Activated CD4-positive, alpha-beta T cell treated with anti-CD3 and anti-CD28 coated beads, Interleukin-2, amount 50 U/mL, for 48 hours (primary cell): ENCODE measurements around the gene SNX7.

Source experiments
- DNase-seq, 2 experiments: peaks; one replicate each; pipeline ENCODE4 v3.0.0-alpha.2; 2020

Gene SNX7, protein sequence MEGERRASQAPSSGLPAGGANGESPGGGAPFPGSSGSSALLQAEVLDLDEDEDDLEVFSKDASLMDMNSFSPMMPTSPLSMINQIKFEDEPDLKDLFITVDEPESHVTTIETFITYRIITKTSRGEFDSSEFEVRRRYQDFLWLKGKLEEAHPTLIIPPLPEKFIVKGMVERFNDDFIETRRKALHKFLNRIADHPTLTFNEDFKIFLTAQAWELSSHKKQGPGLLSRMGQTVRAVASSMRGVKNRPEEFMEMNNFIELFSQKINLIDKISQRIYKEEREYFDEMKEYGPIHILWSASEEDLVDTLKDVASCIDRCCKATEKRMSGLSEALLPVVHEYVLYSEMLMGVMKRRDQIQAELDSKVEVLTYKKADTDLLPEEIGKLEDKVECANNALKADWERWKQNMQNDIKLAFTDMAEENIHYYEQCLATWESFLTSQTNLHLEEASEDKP

DNA sequence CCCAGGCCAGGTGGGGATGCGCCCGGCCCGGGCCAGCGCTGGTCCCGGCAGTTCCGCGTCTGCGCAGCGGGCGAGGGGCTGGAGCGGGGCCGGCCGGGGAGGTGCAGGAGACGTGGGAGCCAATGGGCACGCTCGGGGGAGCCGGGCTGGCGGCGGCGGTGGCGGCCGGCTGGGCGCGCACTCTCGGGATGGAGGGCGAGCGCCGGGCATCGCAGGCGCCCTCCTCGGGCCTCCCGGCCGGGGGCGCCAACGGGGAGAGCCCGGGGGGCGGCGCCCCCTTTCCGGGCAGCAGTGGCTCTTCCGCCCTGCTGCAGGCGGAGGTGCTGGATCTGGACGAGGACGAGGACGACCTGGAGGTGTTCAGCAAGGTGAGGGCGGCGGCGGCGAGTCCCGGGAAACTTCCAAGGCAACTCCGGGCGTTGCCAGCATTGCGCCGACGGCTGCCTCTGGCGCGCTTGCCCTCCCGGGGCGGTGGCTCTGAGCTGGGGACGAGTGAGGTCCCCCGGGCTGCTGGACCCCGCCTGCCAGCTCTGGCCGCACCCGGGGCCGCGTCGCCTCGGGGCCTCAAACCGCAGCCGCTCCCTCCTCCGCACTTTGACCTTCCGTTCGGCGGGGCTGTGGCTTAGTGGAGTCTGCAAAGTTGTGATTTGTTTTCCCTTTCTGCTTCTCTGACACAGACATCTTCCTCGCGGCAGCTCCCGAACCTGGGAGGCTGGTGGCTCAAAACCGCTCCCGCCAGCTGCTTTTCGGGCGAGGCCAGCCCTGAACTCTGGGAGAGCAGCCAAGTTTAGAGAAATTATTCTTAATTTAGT, at the start of gene SNX7:
TSS of gene SNX7 (plus strand) at position 178 of the 812 bp plus-strand sequence. CDS start at position 189, 11 bp downstream.
- peak; percentile 15 to 20 for DNase-seq

DNA sequence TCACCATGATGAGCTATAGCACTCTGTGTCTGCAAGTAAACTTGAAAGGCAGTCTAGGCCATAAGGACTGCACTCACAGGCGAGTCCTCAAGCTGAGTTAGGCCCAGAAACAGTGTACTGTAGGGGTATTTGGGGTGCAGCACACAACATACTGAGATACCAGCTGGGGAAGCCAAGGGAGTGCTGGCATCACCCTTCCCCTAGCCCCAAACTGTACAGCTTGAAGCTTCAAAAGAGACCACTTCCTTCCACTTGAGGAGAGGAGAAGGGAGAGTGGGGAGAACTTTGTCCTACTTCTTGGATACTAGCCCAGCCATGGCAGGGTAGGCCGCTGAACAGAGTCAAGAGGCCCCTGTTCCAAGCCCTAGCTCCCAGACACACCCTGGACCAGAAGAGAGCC, 24.2 kb upstream of the SNX7 start:
- no peak for DNase-seq

DNA sequence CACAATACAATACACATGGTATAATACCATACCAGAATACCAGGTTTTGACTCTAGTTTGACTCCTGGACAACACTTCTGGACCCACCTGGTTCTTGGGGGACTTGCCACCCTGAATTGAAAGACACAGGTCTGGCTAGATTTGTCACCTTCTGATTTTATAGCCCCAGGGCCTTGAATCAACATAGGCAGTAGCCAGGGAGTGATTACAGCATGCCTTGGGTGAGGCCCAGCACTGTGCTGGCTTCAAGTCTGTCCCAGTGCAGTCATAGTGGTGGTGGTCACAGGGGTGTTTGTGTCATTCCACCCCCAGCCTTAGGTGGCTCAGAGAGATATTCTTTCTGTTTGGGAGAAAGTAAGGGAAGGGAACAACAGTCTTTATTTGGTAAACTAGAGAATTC, 23.3 kb upstream of the SNX7 start:
- DNase-seq = no peak

DNA sequence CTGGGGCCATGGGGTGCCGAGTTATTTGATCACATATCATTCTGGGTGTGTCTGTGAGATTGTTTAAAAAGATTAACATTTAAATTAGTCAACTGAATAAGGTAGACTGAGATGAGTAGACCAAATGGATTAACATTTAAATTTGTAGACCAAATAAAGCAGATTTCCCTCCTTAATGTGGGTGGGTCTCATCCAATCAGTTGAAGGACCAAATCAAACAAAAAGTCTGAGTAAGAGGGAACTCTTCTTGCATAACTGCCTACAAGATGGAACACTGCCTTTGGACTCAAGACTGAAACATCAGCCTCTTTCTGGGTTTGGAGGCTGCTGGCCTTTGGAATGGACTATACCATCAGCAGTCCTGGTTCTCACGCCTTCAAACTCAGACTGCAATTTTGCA, 17.0 kb upstream of the SNX7 start:
- DNase-seq = no peak

DNA sequence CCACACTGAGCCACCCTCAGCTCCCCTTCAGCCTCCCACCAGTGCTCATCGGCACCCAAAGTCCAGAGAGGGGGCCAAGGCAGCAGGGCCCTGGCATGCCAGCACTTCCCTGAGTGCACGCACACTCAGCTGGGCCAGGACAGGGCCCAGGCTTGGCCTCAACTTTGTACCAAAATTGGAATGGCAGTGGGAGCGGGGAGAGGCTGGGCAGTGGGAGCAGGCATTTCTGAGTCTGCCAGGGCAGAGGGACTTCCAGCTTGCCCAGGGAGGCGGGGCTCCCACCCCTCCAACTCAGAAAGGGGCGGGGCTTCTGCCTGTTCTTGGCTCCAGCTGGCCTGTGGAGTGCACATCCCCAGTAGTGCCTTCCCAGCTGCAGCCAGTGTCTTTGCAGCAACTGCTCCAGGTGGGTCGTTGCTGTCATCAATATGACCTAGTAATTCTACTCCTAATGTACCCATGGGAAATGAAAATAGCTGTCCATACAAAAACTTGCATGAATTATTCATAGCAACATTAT, 10.3 kb upstream of the SNX7 start:
- DNase-seq = no peak

DNA sequence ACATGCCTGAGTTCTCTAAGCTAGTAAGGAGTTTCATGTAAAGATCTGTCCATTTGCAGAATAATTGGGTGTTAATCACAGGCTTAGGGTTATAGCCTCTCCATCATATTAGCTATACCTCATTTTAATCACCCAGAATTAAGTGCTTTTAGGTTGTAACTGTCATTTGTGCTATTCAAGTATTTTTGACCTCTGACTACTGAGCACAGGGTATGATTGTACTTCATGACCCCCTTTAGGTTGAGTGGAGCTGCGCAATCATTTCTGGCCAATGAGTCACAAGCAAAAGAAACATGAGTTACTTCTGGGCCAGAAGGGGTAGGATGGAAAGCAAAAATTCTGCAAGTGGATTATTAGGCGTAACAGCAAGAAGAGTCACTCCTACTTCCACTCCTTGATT, 8.4 kb upstream of the SNX7 start:
- DNase-seq = no peak

DNA sequence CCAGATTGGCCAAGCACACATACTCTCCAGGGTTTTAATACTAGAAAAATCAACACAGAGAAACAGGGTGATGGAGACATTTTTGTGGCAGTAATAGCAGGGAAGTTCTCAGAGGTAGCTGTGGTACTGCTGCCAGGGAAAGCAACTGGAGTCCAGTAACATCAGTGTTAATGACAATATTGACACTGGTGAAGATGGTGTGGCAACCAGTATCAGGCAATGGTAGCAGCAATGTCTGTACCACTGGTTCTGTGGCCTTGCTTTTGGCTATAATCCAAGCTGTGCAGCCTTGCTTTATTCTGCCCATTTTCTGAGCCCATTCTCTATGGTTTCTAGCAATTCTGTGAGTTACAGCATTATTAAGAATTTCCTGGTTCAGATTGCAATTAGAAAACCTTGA, 1.6 kb upstream of the SNX7 start:
- no peak for DNase-seq

DNA sequence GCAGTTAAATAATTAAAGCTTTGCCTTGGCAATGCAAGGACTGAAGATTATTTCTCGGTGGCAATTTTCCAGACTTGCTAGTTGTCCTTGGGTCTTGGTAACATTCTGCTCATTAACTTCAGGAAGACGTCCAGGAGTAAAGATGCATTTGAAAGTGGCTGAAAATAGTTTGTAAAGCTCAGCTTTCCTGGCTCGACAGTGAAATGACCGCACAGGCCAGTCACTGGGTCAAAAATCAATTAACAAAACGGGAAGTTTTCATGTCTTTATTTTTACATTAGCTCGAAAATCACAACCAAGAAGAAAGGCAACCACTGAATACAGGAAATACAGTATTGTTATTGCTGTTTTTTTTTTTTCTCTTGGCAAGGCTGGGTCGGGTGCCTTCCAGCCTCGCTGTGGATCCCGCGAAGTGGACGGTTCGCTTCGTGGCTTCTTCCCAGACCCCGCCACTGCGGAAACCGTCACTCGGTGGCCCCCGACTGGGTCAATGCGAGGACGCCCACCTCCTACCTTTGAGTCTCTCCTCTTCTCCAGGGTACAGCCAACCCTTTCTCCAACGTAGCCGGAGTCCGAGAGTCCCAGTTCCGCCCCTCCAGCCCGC, 479 bp upstream of the SNX7 start:
- DNase-seq = no peak

DNA sequence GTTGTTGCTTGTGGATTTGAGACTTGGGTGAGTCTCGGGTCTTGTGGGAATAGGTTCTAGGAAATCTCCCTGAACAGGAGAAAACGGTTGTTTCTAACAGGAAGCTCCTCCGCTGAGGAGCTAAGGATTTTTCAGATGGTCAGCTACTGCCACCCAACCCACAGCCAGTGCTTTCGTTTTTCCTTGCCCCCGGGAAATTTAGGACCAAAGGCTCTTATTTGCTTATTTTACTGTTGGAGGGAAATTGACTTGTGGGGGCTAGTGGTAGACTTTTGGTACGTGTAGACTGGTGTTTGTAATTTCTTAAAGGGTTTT, 792 bp downstream of the SNX7 start:
- no peak for DNase-seq

DNA sequence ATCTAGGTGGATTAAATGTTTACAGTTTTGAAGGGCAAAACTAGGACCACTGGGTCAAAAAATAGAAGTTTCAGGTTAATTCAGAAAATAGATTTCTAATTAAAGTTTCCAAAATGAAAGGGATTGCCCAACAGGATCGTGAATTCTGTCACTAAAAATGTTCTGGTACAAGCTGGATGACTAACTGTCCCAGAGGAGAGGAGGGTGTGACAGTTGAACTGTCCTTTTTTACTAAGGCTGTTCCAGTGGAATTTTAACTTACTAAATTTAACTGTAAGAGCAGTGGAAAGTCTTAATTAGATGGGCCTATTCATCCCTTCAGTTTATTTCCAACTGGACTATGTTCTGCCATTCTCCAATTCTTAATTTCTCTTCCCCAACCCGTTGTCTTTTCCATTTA, 7.2 kb downstream of the SNX7 start:
- DNase-seq = no peak

DNA sequence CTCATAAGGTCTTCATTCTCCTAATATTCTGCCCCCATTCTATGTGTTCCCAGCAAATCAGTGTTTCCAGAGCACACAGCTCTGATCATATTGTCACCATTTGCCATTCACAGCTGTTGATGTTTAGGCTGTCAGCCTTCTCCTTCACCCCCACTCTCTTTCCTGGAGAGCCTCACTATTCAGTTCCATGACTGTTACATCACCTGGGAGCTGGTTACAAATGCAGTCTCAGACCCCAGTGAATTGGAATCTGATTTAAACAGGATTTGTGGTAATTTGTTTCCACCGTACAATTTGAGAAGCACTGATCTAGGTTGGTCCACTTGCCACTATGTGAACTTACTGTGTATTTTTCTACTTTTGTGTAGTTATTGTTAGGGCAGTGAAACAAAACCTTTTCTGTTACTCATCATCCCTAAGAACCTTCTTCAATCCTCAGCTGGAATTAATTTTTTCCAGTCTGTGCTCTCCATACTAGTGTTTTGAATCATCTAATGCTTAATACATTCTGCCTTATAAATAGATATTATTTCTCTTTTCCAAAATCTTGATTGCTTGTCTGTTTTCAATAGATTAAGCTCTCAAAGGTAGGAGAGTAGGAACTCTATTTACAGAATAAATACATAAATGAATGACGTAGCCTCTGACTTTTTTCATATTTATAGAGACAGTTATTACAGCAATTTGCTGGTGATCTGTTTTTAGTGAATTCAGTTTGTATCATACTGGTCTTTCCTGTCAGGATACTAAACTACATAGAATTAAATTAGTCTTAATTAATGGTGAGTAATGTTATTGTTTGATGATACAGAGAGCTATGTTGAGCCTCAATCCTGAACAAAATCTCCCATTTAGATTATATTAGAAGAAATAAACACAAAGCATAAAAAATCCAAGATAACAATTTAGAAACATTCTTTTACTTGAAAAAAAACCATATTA, 8.1 kb downstream of the SNX7 start:
- no peak for DNase-seq

DNA sequence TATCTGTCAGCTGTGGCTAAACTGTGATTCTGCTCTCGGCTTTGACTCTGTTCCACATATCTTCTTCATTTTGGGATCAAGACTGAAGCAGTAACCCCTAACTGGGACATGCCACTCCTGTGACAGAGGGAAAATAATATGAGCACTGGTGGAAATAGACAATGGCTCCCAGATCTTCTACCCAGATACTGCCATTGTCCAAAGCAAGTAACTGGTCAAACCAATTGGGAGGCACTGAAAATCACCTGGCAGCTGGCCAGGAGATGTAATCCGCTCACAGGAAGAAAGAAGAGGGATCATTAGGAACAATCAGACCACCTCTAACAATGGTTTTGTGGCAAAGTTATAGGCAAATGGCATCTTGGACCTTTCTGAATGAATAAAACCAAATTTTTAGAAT, 10.7 kb downstream of the SNX7 start:
- DNase-seq = no peak

DNA sequence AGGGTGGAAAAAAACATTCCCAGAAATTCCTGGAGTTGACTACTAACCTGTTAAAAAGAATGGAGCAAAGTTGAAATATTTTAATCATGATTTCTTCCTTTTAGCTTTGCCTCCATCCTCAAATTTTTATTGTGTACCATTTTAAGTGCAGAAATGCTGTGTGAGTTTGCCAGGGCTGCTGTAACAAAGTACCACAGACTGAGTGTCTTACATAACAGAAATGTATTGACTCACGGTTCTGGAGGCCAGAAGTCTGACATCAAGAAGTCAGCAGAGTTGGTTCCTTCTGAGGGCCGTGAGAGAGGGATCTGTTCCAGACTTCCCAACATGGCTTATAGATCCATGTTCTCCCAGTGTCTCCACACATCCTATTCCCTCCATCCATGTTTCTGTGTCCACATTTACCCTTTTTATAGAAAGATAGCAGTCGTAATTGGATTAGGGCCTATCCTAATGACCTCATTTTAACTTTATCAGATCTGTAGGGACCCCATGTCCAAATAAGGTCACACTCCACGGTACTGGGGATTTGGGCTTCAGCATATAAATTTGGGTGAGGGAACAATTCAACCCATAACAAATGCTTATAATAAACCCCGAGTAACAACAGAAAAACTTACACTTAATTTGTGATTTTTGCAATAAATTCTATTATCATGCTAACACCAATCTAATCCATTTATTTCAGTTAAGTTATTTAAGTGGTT, 12.7 kb downstream of the SNX7 start:
- DNase-seq = no peak

DNA sequence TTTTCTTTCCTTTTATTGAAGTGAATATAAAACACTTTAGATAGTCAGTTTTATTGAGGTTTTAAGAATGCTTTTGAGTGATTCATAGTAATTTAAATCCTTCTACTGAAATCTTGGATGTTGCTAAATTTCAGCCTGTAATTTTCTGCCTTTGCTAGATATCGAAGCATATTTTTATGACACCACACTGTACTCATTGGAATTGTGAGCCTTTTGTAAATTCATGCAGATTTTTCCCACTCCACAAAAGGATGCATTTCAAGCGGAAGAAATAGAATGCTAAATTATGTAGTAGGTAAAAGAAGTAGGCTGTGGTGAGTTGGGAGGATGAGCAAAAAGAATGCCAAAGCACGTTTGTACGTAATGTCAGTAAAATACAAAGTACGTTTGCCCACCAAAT, 13.8 kb downstream of the SNX7 start:
- DNase-seq = no peak

DNA sequence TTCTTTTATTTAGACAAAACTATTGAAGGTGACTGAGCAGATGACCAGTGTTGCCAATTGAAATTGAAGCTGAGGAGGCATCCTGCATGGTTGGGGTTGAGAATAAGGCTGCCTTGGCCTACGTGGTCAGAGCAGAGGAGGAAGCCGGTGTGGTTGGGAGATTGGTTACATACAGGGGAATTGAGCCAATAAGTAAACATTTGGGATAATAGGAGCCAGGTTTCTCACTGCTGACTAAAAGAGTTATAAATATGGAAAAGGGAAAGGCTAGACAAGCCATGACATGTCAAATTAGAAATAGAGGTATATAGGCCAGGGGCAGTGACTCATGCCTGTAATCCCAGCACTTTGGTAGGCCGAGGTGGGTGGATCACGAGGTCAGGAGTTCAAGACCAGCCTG, 15.8 kb downstream of the SNX7 start:
- no peak for DNase-seq

DNA sequence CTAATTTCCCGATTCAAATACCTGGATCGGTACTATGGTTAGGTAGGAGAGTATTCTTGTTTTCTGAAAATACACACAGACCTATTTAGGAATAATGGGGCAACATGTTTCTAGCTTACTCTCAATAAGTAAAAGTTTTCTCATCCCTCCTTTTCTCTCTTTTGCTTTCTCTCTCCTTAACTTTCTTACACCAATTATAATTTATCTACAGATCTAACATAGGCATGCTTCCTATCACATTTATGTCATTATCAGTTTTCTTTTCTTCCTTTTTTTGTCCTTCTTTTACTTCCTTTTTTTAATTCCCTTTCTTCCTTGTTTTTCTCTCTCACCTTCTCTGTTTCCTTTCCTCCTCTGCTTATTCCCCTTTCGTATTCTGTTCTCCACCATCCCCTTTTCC, 20.3 kb downstream of the SNX7 start:
- no peak for DNase-seq

DNA sequence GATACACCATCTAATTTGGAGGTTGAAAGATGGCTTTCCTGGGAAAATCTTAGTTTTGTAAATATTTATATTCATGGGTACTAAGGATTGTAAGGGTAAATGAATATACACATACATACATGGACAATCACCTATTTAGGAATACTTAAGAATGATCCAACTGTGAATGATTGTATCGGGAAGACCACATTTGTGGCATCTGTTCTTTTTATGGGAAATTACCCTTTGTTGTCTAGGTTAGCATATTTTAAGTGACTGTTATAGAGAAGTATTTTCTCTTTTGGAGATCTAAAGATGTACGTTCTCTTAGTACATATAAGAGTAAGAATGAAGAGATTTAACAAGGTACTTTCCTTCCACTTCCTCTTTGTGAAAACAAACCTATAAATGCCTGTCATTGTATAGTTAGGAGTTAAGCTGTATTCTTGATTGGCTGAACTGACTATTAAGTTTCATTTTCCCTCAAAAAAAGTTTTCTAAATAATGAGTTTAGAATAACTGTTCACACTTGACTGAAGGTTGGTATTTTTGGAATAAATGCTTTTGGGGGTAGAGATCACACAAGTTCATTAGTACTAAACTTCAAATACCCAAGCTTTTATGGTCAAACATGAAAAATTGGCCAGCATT, 26.7 kb downstream of the SNX7 start:
- no peak for DNase-seq

DNA sequence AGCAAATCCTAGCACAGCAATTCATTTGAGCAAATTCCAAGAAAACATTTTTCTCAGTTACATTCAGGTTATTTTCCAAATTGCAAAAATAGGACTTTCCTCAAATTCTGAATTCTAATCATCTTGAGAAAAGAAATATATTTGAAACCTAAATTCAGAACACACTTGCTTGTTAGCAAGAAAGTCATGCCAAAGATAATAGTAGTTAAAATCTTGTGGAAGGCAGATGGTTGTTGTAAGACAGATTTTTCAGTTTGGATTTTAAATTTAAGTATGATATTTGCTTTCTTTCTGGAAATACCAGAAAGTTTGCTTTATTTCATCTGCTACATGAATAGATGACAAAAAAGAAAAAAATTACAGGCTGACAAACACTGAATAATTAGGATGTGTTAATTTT, 29.1 kb downstream of the SNX7 start:
- DNase-seq = no peak

DNA sequence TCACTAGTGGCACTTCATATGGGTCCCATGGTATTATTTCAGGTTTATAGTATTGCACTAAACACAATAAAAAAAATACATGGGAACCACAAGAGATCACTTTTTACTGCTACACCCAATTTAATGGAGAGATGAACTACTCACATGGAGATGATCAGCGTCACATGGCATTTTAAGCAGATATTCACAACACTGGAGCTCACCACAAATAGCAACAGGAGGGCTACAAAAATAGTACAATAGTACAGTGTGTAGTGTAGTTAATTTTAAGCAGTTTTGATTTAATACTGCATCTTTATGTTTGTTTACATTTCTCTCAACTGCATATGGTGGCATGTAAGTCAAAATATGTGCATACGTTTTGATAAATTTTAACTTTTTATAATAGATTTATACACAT, 31.0 kb downstream of the SNX7 start:
- no peak for DNase-seq

DNA sequence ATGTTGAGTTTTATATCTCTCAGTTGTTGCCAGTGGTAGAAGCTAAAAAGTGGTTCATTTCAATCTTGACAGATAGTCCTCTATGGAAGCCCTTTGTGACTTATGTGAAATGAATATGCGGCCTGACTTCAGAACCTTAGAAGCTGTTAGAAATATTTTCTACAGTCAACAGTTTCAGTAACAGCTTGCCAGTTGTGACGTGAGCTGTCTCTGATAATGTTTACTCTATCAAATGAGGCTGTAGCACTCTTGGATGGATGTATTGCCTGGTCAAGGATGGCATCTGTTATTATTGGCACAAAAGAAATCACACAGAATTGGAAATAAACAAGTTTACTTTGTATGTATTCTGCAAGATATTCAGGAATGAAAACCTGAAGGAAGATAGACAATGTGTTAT, 31.9 kb downstream of the SNX7 start:
- DNase-seq = no peak

DNA sequence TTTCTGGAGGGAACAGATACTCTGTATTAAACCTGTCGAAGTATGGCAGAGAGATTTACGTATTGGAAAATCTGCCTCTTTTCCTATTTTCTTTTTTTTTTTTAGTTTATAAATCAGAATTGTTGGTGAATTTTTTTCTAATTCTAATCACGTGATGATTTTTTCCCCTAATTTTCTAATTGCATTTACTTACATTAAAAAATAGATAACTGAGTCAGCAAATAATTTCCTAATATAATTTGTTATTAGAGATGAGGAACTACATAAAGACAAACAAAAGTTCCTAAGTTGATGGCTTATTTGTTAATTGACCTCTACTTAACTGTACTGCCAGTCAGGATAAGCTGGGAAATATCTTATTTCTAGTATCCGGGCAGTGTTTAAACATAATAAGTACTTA, 34.6 kb downstream of the SNX7 start:
- no peak for DNase-seq

DNA sequence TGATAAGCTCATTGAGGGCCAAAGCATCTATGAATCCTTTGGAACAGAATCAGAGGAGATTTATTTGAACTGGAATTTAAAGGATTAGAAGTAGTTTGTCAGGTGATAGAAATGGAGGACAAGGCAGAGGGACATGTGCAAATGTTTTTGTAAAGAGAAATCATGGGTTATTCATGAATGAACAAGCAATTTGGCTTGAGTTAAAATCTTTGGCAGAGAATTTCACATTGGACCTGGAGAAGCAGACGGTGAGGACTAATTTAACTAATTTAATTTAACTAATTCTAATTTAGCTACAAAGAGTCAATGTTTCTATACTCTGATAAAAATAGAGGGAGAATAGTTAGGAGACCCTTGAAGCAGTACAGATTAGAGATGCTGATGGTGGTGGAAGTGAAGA, 36.3 kb downstream of the SNX7 start:
- no peak for DNase-seq
